RWPE2 (cell line): ENCODE measurements around the gene INO80.

ENCODE experiments used
- ATAC-seq: fragments of 200-7000 bp; cut with Tn5 transposase; 3 replicates; pipeline ENCODE4 v1.9.1; 2021; ENCODE audit warnings: low read depth
- DNase-seq: peaks from one replicate; pipeline ENCODE4 v3.0.0-alpha.2; 2020; ENCODE audit warnings: low spot score
- H3K27ac ChIP-seq: fragments of 450-650 bp; 2 replicates; pipeline ENCODE4 v1.5.1; 2017; ENCODE audit warnings: mild to moderate bottlenecking; ENCODE audit not compliant: poor library complexity, severe bottlenecking
- H3K27me3 ChIP-seq: fragments of 250-450 bp; sonication (Bioruptor Pico); 2 replicates; pipeline ENCODE4 v1.5.1; 2021; ENCODE audit warnings: mild to moderate bottlenecking, moderate library complexity; ENCODE audit not compliant: insufficient read depth, poor library complexity, severe bottlenecking
- H3K36me3 ChIP-seq: fragments of 250-450 bp; sonication (Bioruptor Pico); 2 replicates; pipeline ENCODE4 v1.5.1; 2020; ENCODE audit warnings: low read depth, mild to moderate bottlenecking, moderate library complexity
- H3K4me1 ChIP-seq: fragments of 250-450 bp; sonication (Bioruptor Pico); 2 replicates; pipeline ENCODE4 v1.5.1; 2021; ENCODE audit warnings: mild to moderate bottlenecking, moderate library complexity; ENCODE audit not compliant: insufficient read depth, poor library complexity, severe bottlenecking
- H3K4me3 ChIP-seq: fragments of 250-450 bp; sonication (Bioruptor Pico); 2 replicates; pipeline ENCODE4 v1.5.1; 2021; ENCODE audit warnings: mild to moderate bottlenecking, moderate library complexity; ENCODE audit not compliant: severe bottlenecking
- H3K9me3 ChIP-seq: fragments of 250-450 bp; sonication (Bioruptor Pico); 2 replicates; pipeline ENCODE4 v1.5.1; 2021; ENCODE audit warnings: mild to moderate bottlenecking, moderate library complexity; ENCODE audit not compliant: severe bottlenecking
- CTCF ChIP-seq: fragments of 450-650 bp; IDR thresholded peaks from one replicate; pipeline ENCODE4 v1.5.1; 2017; ENCODE audit warnings: mild to moderate bottlenecking, moderate library complexity; ENCODE audit not compliant: poor library complexity, severe bottlenecking

The INO80 gene

GRCh38 chr15:41105348-41106334, 10.4 kb downstream of the INO80 start:
- H3K9me3 ChIP-seq, result no peaks in the 10 kb centered on the region
- no peak overlapping the region for H3K4me3 ChIP-seq
- peaks cover 54% of the 10 kb centered on the region for H3K36me3 ChIP-seq
- no peak for TF ChIP-seq CTCF
- H3K27ac ChIP-seq, result no peak overlapping the region
- no peak for ATAC-seq
- peaks cover 13% of the 10 kb centered on the region for H3K4me1 ChIP-seq
- H3K27me3 ChIP-seq, result no peaks in the 10 kb centered on the region
- DNase-seq, result no peak

GRCh38 chr15:41104234-41104633, 11.8 kb downstream of the INO80 start:
- no peak for TF ChIP-seq CTCF
- no peak for DNase-seq
- Histone ChIP-seq H3K4me3 (no peak overlapping the region), H3K9me3 (no peaks in the 10 kb centered on the region), H3K4me1 (peaks cover 13% of the 10 kb centered on the region), H3K27ac (peak overlapping the region; percentile 13), H3K36me3 (peaks cover 53% of the 10 kb centered on the region), H3K27me3 (no peaks in the 10 kb centered on the region)
- ATAC-seq, result peak; percentile 91

GRCh38 chr15:41102854-41103253, 13.2 kb downstream of the INO80 start:
- TF ChIP-seq CTCF, result no peak
- Histone ChIP-seq H3K9me3 (no peaks in the 10 kb centered on the region), H3K27me3 (no peaks in the 10 kb centered on the region), H3K4me1 (peaks cover 13% of the 10 kb centered on the region), H3K36me3 (peaks cover 52% of the 10 kb centered on the region), H3K27ac (no peak overlapping the region), H3K4me3 (no peak overlapping the region)
- DNase-seq (no peak), ATAC-seq (no peak)

- no peak for ATAC-seq
- peaks cover 82% of the 10 kb centered on the region for H3K36me3 ChIP-seq
- H3K27ac ChIP-seq, result no peak overlapping the region
- H3K9me3 ChIP-seq, result no peaks in the 10 kb centered on the region
- TF ChIP-seq CTCF, result no peak
- no peaks in the 10 kb centered on the region for H3K27me3 ChIP-seq
- no peak for DNase-seq
- H3K4me1 ChIP-seq, result no peaks in the 10 kb centered on the region
- H3K4me3 ChIP-seq, result no peak overlapping the region
Measured at GRCh38 chr15:41096178-41096577, 19.9 kb downstream of the INO80 start.

GRCh38 chr15:41085029-41085428, 31.1 kb downstream of the INO80 start:
- peaks cover 100% of the 10 kb centered on the region for H3K36me3 ChIP-seq
- DNase-seq, result no peak
- no peak for TF ChIP-seq CTCF
- H3K27me3 ChIP-seq, result no peaks in the 10 kb centered on the region
- no peaks in the 10 kb centered on the region for H3K4me1 ChIP-seq
- no peak overlapping the region for H3K4me3 ChIP-seq
- no peaks in the 10 kb centered on the region for H3K9me3 ChIP-seq
- ATAC-seq, result no peak
- H3K27ac ChIP-seq, result no peak overlapping the region
